ENCODE results near the gene TRAK1.

TRAK1 gene

GRCh38 chr3:42067326-42067725 is 23.8 kb upstream of the TRAK1 start:
- in situ Hi-C loops (cut with MboI; ENCODE audit: low sequenced_read_pairs, unreplicated experiment): no loop called here
- peak; percentile 80 for DNase-seq (ENCODE audit: low spot score)
- TF ChIP-seq CTCF (IDR thresholded peaks at IDR 0.05; ENCODE audit: borderline replicate concordance, control extremely low read depth, extremely low read depth, insufficient read depth, missing control alignments): no peak

- no peak for DNase-seq (ENCODE audit: low spot score)
- no peak for TF ChIP-seq CTCF (IDR thresholded peaks at IDR 0.05; ENCODE audit: borderline replicate concordance, control extremely low read depth, extremely low read depth, insufficient read depth, missing control alignments)
- in situ Hi-C loops (cut with MboI; ENCODE audit: low sequenced_read_pairs, unreplicated experiment): no loop called here
Measured at GRCh38 chr3:42068303-42069088, 22.7 kb upstream of the TRAK1 start.

GRCh38 chr3:42070089-42070488 is 21.1 kb upstream of the TRAK1 start:
- in situ Hi-C loops (cut with MboI; ENCODE audit: low sequenced_read_pairs, unreplicated experiment): no loop called here

GRCh38 chr3:42070524-42070923 is 20.6 kb upstream of the TRAK1 start:
- no peak for DNase-seq (ENCODE audit: low spot score)
- in situ Hi-C loops (cut with MboI; ENCODE audit: low sequenced_read_pairs, unreplicated experiment): no loop called here
- TF ChIP-seq CTCF (IDR thresholded peaks at IDR 0.05; ENCODE audit: borderline replicate concordance, control extremely low read depth, extremely low read depth, insufficient read depth, missing control alignments): no peak

More at GRCh38 chr3:42070089-42070488, 21.1 kb upstream of the TRAK1 start:
- DNase-seq (ENCODE audit: low spot score): no peak
- no peak for TF ChIP-seq CTCF (IDR thresholded peaks at IDR 0.05; ENCODE audit: borderline replicate concordance, control extremely low read depth, extremely low read depth, insufficient read depth, missing control alignments)

GRCh38 chr3:42071904-42072812 is 19.0 kb upstream of the TRAK1 start:
- in situ Hi-C loops (cut with MboI; ENCODE audit: low sequenced_read_pairs, unreplicated experiment): no loop called here
- no peak for DNase-seq (ENCODE audit: low spot score)
- TF ChIP-seq CTCF (IDR thresholded peaks at IDR 0.05; ENCODE audit: borderline replicate concordance, control extremely low read depth, extremely low read depth, insufficient read depth, missing control alignments): no peak

- in situ Hi-C loops (cut with MboI; ENCODE audit: low sequenced_read_pairs, unreplicated experiment): no loop called here
- no peak for DNase-seq (ENCODE audit: low spot score)
- no peak for TF ChIP-seq CTCF (IDR thresholded peaks at IDR 0.05; ENCODE audit: borderline replicate concordance, control extremely low read depth, extremely low read depth, insufficient read depth, missing control alignments)
Measured at GRCh38 chr3:42072831-42073301, 18.3 kb upstream of the TRAK1 start.

Data from GM13976 (cell line).